GM18502 (cell line): ENCODE results near the gene FAF2.
"Not testable (repeated sequence)": the region's sequence is repeated elsewhere in the genome, so short reads cannot be mapped to it uniquely, and the experiment has no call there.

Source experiments
- ATAC-seq: cut with Tn5 transposase; IDR thresholded peaks from one replicate; pipeline ENCODE4 v1.9.1; 2021; ENCODE audit warnings: mild to moderate bottlenecking; ENCODE audit not compliant: unreplicated experiment, poor library complexity

FAF2 gene

GRCh38 chr5:176447978-176448608, at the start of gene FAF2:
Gene FAF2 (plus strand): TSS chr5:176448385. CDS start chr5:176448408, 23 bp downstream.
- peak; percentile 94 for ATAC-seq

GRCh38 chr5:176400382-176401156, 47.6 kb upstream of the FAF2 start:
- no peak for ATAC-seq

- no peak for ATAC-seq
Measured at GRCh38 chr5:176401281-176402205, 46.6 kb upstream of the FAF2 start.

- ATAC-seq = no peak
Measured at GRCh38 chr5:176405656-176406435, 42.3 kb upstream of the FAF2 start.

GRCh38 chr5:176406436-176407052, 41.6 kb upstream of the FAF2 start:
- ATAC-seq = no peak

GRCh38 chr5:176407456-176408251, 40.5 kb upstream of the FAF2 start:
- ATAC-seq = no peak

GRCh38 chr5:176408252-176408573, 40.0 kb upstream of the FAF2 start:
- ATAC-seq = not testable (repeated sequence)

- ATAC-seq = no peak
Measured at GRCh38 chr5:176408590-176408989, 39.6 kb upstream of the FAF2 start.

GRCh38 chr5:176409765-176410164, 38.4 kb upstream of the FAF2 start:
- ATAC-seq = no peak

- ATAC-seq = no peak
Measured at GRCh38 chr5:176410486-176411180, 37.6 kb upstream of the FAF2 start.

GRCh38 chr5:176412517-176413254, 35.5 kb upstream of the FAF2 start:
- ATAC-seq = no peak

- no peak for ATAC-seq
Measured at GRCh38 chr5:176413255-176413565, 35.0 kb upstream of the FAF2 start.

GRCh38 chr5:176413709-176414191, 34.4 kb upstream of the FAF2 start:
- no peak for ATAC-seq

GRCh38 chr5:176414704-176415103, 33.5 kb upstream of the FAF2 start:
- ATAC-seq = no peak

GRCh38 chr5:176415240-176415951, 32.8 kb upstream of the FAF2 start:
- no peak for ATAC-seq

GRCh38 chr5:176415952-176416924, 31.9 kb upstream of the FAF2 start, which contains the start of gene CLTB:
Gene CLTB (minus strand): TSS chr5:176416539. CDS start chr5:176416363, 176 bp downstream.
- peak; percentile 91 for ATAC-seq
